Naive thymus-derived CD8-positive, alpha-beta T cell (primary cell): ENCODE results near the gene HSD17B2. TPM values are rescaled to one million over a fixed set of nuclear protein-coding genes. Genes with fewer than 3 reads are reported as not detected.

Source experiments
- polyA plus RNA-seq, 3 donors: library from polyadenylated mRNA; unstranded; fragments of 300-500 nt; fragmentation: Illumina TruSeq; gene quantifications; one replicate each; pipeline ENCODE4 v1.2.3, GENCODE V29; 2021
- total RNA-seq, 8 experiments: library from RNA in 2 of 8; stranded (reverse) in 2 of 8; gene quantifications; one replicate each; pipeline ENCODE4 v1.2.3 and lab custom pipeline; 2021 to 2026

HSD17B2 gene
- total and polyA plus RNA-seq, 5 experiments from 2014 or later = 0.16 TPM; not detected in 4

Other genes starting within 250 kb of the HSD17B2 start
- gene SDR42E1, start 23.8 kb upstream of the HSD17B2 start, total RNA-seq = 10 to 100 TPM in 1 of 2 experiments, 1 to 10 TPM in 1; 9.4 to 11.9 TPM
- 1 to 10 TPM; 1.7 to 3.7 (median 2.4) TPM for gene SDR42E1, start 23.8 kb upstream of the HSD17B2 start, polyA plus RNA-seq
- gene MPHOSPH6, start 135.0 kb downstream of the HSD17B2 start, total RNA-seq = 10 to 100 TPM; 19.3 to 21.3 TPM
- 10 to 100 TPM; 21.3 to 33.6 (median 23.7) TPM for gene MPHOSPH6, start 135.0 kb downstream of the HSD17B2 start, polyA plus RNA-seq